ENCODE measurements around the gene ZCCHC7.

- TF ChIP-seq CTCF (IDR thresholded peaks at IDR 0.05; ENCODE audit: borderline replicate concordance, extremely low read depth, low read length, poor library complexity, severe bottlenecking), result no peak
- no peak for TF ChIP-seq EZH2 (IDR thresholded peaks at IDR 0.05; ENCODE audit: borderline replicate concordance, low read depth, low read length, severe bottlenecking)
These were observed 116.4 kb downstream of the ZCCHC7 start for GRCh38 chr9:37236822-37237221.

Measured in DND-41 (cell line).